ENCODE data around the gene TCF4.
A peak's percentile ranks its signal among the peaks of the same experiment; 100 is the strongest.

TCF4 gene

DNA sequence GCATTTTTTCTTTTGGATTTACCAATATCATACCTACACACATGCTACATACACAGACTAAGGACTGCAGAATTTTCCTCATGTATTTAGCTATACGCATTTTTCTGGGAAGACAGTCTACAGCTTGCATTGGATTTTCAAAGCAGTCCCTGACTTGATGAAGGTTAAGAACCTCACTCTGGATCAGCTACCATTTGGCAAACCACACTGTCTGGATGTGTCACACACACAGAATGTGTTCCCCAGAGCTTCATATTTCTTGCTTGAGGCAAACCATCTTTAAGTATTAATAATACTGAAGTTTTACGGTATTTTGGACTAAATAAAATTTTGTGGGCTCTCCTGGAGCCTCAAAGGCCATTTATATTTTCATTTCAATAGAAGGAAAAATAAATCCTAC lies 102.3 kb downstream of the TCF4 start:
- Histone ChIP-seq H3K9me3 (ENCODE audit: insufficient read depth, low read depth, low read length) (no peaks in the 10 kb centered on the region), H3K9ac (ENCODE audit: low read length) (no peak overlapping the region), H3K79me1 (ENCODE audit: low read length) (no peaks in the 10 kb centered on the region), H4K8ac (ENCODE audit: low read depth, low read length) (no peak overlapping the region), H3K36me3 (ENCODE audit: control insufficient read depth in 1 of 2, insufficient read depth in 2 of 2, low read length in 2 of 2) (peaks cover 0 to 3% of the 10 kb centered on the region in 2 experiments), H2BK5ac (ENCODE audit: low read depth, low read length, poor library complexity) (no peak overlapping the region), H3K4me3 (ENCODE audit: low read depth, low read length) (no peak overlapping the region), H3K23ac (ENCODE audit: low read length) (no peak overlapping the region), H2BK12ac (ENCODE audit: low read length) (no peak overlapping the region), H3K18ac (ENCODE audit: low read length) (no peak overlapping the region), H4K12ac (ENCODE audit: low read depth, low read length) (no peak overlapping the region), H3K27me3 (ENCODE audit: insufficient read depth, low read length) (no peaks in the 10 kb centered on the region), H3K4ac (ENCODE audit: low read depth, low read length) (no peak overlapping the region), H3K14ac (ENCODE audit: low read length) (no peak overlapping the region), H2AK5ac (ENCODE audit: low read length) (no peak overlapping the region), H3K4me2 (ENCODE audit: low read length) (no peak overlapping the region), H4K91ac (ENCODE audit: low read depth, low read length) (no peak overlapping the region), H2AFZ (ENCODE audit: insufficient read depth, low read length, poor library complexity) (no peak overlapping the region), H2BK120ac (ENCODE audit: insufficient read depth, low read length, poor library complexity) (no peak overlapping the region), H3K4me1 (ENCODE audit: control insufficient read depth in 1 of 2, insufficient read depth in 2 of 2, low read length in 2 of 2) (peaks cover 2 to 5% of the 10 kb centered on the region in 2 experiments), H3K27ac (ENCODE audit: low read depth, low read length) (no peak overlapping the region), H3K79me2 (ENCODE audit: control insufficient read depth, insufficient read depth, low read length, poor library complexity) (no peaks in the 10 kb centered on the region)
- DNase-seq, result no peak
- no CpG with 5 or more reads among the region's 2 CpGs for WGBS (ENCODE audit: extremely low coverage, insufficient coverage, insufficient read length)

DNA sequence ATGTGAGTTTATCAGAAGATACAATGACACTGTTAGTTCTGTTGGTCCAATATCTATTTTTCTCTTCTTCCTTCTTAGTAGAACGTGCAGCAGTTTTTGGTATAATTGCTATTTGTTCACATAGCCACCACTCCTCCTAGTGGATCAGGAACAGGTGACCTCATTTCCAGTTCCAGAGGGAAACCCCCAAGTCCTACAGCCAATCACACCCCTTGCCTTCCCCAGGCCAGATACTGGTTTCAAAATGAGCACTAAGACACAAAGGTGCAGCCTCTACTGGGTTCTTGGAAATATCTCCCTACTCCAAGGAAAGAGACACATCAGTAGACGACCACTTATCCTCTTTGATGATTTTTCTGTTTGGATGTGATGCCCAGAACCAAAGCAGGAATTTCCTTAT lies 103.2 kb downstream of the TCF4 start:
- H3K27ac ChIP-seq (ENCODE audit: low read depth, low read length), result no peak overlapping the region
- H4K91ac ChIP-seq (ENCODE audit: low read depth, low read length), result no peak overlapping the region
- H3K18ac ChIP-seq (ENCODE audit: low read length), result peak overlapping the region; percentile 46
- no peak overlapping the region for H2AFZ ChIP-seq (ENCODE audit: insufficient read depth, low read length, poor library complexity)
- peak overlapping the region; percentile 74 for H3K23ac ChIP-seq (ENCODE audit: low read length)
- no peaks in the 10 kb centered on the region for H3K79me1 ChIP-seq (ENCODE audit: low read length)
- no peak overlapping the region for H4K8ac ChIP-seq (ENCODE audit: low read depth, low read length)
- no peaks in the 10 kb centered on the region for H3K27me3 ChIP-seq (ENCODE audit: insufficient read depth, low read length)
- H3K9me3 ChIP-seq (ENCODE audit: insufficient read depth, low read depth, low read length), result no peaks in the 10 kb centered on the region
- no peak overlapping the region for H3K4me3 ChIP-seq (ENCODE audit: low read depth, low read length)
- no peak for DNase-seq
- H3K4me2 ChIP-seq (ENCODE audit: low read length), result no peak overlapping the region
- no peak overlapping the region for H2AK5ac ChIP-seq (ENCODE audit: low read length)
- peaks cover 0 to 3% of the 10 kb centered on the region in 2 experiments for H3K36me3 ChIP-seq (ENCODE audit: control insufficient read depth in 1 of 2, insufficient read depth in 2 of 2, low read length in 2 of 2)
- H3K9ac ChIP-seq (ENCODE audit: low read length), result peak overlapping the region; percentile 47
- peak overlapping the region; percentile 42 for H3K4ac ChIP-seq (ENCODE audit: low read depth, low read length)
- no peak overlapping the region for H3K14ac ChIP-seq (ENCODE audit: low read length)
- no peak overlapping the region for H2BK12ac ChIP-seq (ENCODE audit: low read length)
- H3K4me1 ChIP-seq (ENCODE audit: control insufficient read depth in 1 of 2, insufficient read depth in 2 of 2, low read length in 2 of 2), result peaks cover 2 to 5% of the 10 kb centered on the region in 2 experiments
- H4K12ac ChIP-seq (ENCODE audit: low read depth, low read length), result no peak overlapping the region
- no peaks in the 10 kb centered on the region for H3K79me2 ChIP-seq (ENCODE audit: control insufficient read depth, insufficient read depth, low read length, poor library complexity)
- H2BK120ac ChIP-seq (ENCODE audit: insufficient read depth, low read length, poor library complexity), result no peak overlapping the region
- no peak overlapping the region for H2BK5ac ChIP-seq (ENCODE audit: low read depth, low read length, poor library complexity)
- no CpG with 5 or more reads among the region's 2 CpGs for WGBS (ENCODE audit: extremely low coverage, insufficient coverage, insufficient read length)

DNA sequence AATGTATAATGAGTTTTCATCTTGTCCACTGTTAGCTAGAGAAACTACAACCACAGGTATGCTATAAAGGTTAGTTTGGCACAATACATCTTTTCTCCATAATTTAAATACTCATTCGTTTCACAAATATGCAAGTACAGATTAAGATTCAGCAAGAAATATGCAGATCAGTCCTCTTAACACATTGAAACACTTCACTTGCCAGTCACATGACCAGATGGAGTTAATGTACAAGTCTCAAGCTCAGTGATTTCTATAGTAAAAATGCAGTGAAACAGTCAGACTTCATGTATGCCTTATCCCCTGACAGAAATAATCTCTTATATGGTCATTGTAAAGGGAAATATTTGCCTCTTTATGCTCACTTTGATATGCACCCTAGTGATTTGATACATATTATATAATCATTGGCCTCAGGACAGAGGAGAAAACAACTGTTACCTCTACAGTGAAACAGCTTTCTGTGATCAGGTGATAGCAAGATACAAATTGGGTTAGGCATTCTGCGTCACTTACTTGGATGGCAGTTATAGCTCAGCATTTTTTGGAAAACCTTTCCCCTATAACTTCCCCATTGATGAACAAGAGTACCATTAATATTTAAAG lies 104.6 kb downstream of the TCF4 start:
- no peaks in the 10 kb centered on the region for H3K27me3 ChIP-seq (ENCODE audit: insufficient read depth, low read length)
- no peak overlapping the region for H3K4me2 ChIP-seq (ENCODE audit: low read length)
- no peak overlapping the region for H3K27ac ChIP-seq (ENCODE audit: low read depth, low read length)
- H3K18ac ChIP-seq (ENCODE audit: low read length), result no peak overlapping the region
- no peak overlapping the region for H3K9ac ChIP-seq (ENCODE audit: low read length)
- no CpG with 5 or more reads among the region's 2 CpGs for WGBS (ENCODE audit: extremely low coverage, insufficient coverage, insufficient read length)
- H2AFZ ChIP-seq (ENCODE audit: insufficient read depth, low read length, poor library complexity), result no peak overlapping the region
- H2AK5ac ChIP-seq (ENCODE audit: low read length), result no peak overlapping the region
- no peak overlapping the region for H2BK5ac ChIP-seq (ENCODE audit: low read depth, low read length, poor library complexity)
- no peak overlapping the region for H2BK120ac ChIP-seq (ENCODE audit: insufficient read depth, low read length, poor library complexity)
- peaks cover 3 to 5% of the 10 kb centered on the region in 2 experiments for H3K4me1 ChIP-seq (ENCODE audit: control insufficient read depth in 1 of 2, insufficient read depth in 2 of 2, low read length in 2 of 2)
- no peak overlapping the region for H3K4me3 ChIP-seq (ENCODE audit: low read depth, low read length)
- H4K12ac ChIP-seq (ENCODE audit: low read depth, low read length), result no peak overlapping the region
- no peaks in the 10 kb centered on the region for H3K9me3 ChIP-seq (ENCODE audit: insufficient read depth, low read depth, low read length)
- H4K91ac ChIP-seq (ENCODE audit: low read depth, low read length), result no peak overlapping the region
- H3K79me1 ChIP-seq (ENCODE audit: low read length), result no peaks in the 10 kb centered on the region
- H2BK12ac ChIP-seq (ENCODE audit: low read length), result no peak overlapping the region
- H3K4ac ChIP-seq (ENCODE audit: low read depth, low read length), result no peak overlapping the region
- no peak overlapping the region for H3K23ac ChIP-seq (ENCODE audit: low read length)
- no peak overlapping the region for H3K14ac ChIP-seq (ENCODE audit: low read length)
- DNase-seq, result no peak
- peaks cover 0 to 3% of the 10 kb centered on the region in 2 experiments for H3K36me3 ChIP-seq (ENCODE audit: control insufficient read depth in 1 of 2, insufficient read depth in 2 of 2, low read length in 2 of 2)
- no peaks in the 10 kb centered on the region for H3K79me2 ChIP-seq (ENCODE audit: control insufficient read depth, insufficient read depth, low read length, poor library complexity)
- H4K8ac ChIP-seq (ENCODE audit: low read depth, low read length), result no peak overlapping the region

- H3K79me2 ChIP-seq (ENCODE audit: control insufficient read depth, insufficient read depth, low read length, poor library complexity), result no peaks in the 10 kb centered on the region
- H3K27ac ChIP-seq (ENCODE audit: low read depth, low read length), result no peak overlapping the region
- no peak overlapping the region for H3K4ac ChIP-seq (ENCODE audit: low read depth, low read length)
- H3K9me3 ChIP-seq (ENCODE audit: insufficient read depth, low read depth, low read length), result no peaks in the 10 kb centered on the region
- no peak overlapping the region for H2AFZ ChIP-seq (ENCODE audit: insufficient read depth, low read length, poor library complexity)
- no peak overlapping the region for H2AK5ac ChIP-seq (ENCODE audit: low read length)
- H3K79me1 ChIP-seq (ENCODE audit: low read length), result peaks cover 2% of the 10 kb centered on the region
- H3K18ac ChIP-seq (ENCODE audit: low read length), result no peak overlapping the region
- H2BK120ac ChIP-seq (ENCODE audit: insufficient read depth, low read length, poor library complexity), result no peak overlapping the region
- no peak overlapping the region for H3K14ac ChIP-seq (ENCODE audit: low read length)
- H4K91ac ChIP-seq (ENCODE audit: low read depth, low read length), result no peak overlapping the region
- WGBS (ENCODE audit: extremely low coverage, insufficient coverage, insufficient read length), result no CpG with 5 or more reads among the region's 9 CpGs
- peaks cover 0 to 3% of the 10 kb centered on the region in 2 experiments for H3K36me3 ChIP-seq (ENCODE audit: control insufficient read depth in 1 of 2, insufficient read depth in 2 of 2, low read length in 2 of 2)
- H3K27me3 ChIP-seq (ENCODE audit: insufficient read depth, low read length), result no peaks in the 10 kb centered on the region
- no peak overlapping the region for H3K4me3 ChIP-seq (ENCODE audit: low read depth, low read length)
- no peak overlapping the region for H2BK5ac ChIP-seq (ENCODE audit: low read depth, low read length, poor library complexity)
- H2BK12ac ChIP-seq (ENCODE audit: low read length), result no peak overlapping the region
- no peak overlapping the region for H3K4me2 ChIP-seq (ENCODE audit: low read length)
- DNase-seq, result no peak
- H3K9ac ChIP-seq (ENCODE audit: low read length), result no peak overlapping the region
- H3K4me1 ChIP-seq (ENCODE audit: control insufficient read depth in 1 of 2, insufficient read depth in 2 of 2, low read length in 2 of 2), result peaks cover 6 to 10% of the 10 kb centered on the region in 2 experiments
- H3K23ac ChIP-seq (ENCODE audit: low read length), result no peak overlapping the region
- H4K8ac ChIP-seq (ENCODE audit: low read depth, low read length), result no peak overlapping the region
- H4K12ac ChIP-seq (ENCODE audit: low read depth, low read length), result no peak overlapping the region
Measured at GRCh38 chr18:55479656-55480420, 108.2 kb downstream of the TCF4 start.

Data from trophoblast cell (in vitro differentiated cells and primary cell).